Measurements from ENCODE around the gene RHBDL3.
"Not testable (repeated sequence)": the region's sequence is repeated elsewhere in the genome, so short reads cannot be mapped to it uniquely, and the experiment has no call there.

The RHBDL3 gene

DNA sequence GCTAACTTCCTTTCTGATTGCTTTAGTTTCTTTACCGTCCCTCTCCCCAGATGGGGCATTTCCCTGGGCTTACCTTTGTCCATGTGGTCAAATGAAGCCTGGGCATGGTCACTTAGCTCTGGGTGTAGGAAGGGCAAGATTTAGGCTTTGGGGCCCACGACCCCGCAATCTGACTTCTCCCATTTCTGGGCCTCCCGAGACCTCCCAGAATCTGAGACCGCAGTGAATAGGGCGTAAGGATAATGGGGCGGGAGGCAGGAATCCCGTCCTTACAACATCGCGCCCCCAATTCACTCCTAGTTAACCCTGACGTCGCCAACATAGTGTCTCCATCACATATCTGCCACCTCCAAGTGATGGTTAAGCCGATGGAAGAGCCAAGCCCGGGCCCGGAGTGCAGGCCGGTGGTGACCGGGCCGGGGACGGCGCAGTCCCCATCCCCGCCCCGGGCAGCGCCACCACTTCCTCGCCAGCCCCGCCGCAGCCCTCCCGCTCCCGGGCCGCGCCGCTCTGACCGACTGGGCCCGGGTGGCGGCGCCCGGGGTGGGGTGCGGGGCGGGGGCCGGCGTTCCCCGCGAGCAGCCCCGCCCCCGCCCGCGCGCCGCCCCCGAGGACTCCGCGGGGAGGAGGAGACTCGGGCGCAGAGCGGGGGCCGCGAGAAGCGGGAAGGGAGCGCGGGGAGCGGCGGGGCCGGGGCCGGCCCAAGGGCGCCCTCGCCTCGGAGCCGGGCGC, at the start of gene RHBDL3:
Gene RHBDL3, plus strand, starts transcription at position 641 of the 732 bp plus-strand sequence. CDS start 358 bp downstream, outside the sequence.
- DNase-seq (ENCODE audit: low read depth in 2 of 2, low spot score in 1 of 2) = no peak

DNA sequence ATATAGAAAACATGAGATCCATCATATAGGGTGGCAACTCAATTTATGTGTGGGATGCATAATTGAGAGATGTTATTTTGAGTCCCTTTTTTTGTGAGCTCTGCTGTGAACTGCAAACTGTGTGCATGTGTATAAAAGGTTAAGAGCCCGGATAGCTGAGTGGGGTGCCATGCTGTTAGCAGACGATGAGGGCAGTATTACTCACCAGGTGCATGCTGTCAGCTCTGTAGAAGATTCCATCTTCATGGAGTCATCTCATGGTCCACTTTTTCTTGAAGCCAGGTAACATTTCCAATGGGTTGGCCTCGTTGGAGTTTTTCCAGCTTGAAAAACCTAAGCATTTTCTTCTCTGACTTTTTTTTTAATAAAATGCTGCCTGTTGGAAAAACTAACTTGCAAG, 43.0 kb upstream of the RHBDL3 start:
- no peak for DNase-seq (ENCODE audit: low read depth in 2 of 2, low spot score in 1 of 2)

DNA sequence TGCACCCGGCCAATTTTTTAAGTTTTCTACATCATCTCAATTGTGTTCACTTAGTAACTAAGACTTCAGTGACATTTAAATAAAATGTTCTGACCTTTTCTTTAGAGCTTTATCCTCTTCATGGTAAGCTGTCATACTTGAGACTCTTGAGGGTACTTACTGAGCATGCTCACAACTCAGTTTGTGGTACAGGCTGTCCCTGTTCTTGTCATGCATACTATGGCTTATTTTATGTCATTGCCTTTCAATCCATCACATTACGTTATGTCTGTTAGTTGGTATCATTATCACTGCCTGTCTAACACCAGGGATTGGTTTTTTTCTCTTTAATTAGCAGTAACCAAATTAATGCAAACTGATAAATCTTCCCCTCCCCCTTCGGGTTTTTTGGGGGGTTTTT, 41.9 kb upstream of the RHBDL3 start:
- DNase-seq (ENCODE audit: low read depth in 2 of 2, low spot score in 1 of 2) = no peak

GRCh38 chr17:32226886-32227285, 38.7 kb upstream of the RHBDL3 start:
- no peak for DNase-seq (ENCODE audit: low read depth in 2 of 2, low spot score in 1 of 2)

DNA sequence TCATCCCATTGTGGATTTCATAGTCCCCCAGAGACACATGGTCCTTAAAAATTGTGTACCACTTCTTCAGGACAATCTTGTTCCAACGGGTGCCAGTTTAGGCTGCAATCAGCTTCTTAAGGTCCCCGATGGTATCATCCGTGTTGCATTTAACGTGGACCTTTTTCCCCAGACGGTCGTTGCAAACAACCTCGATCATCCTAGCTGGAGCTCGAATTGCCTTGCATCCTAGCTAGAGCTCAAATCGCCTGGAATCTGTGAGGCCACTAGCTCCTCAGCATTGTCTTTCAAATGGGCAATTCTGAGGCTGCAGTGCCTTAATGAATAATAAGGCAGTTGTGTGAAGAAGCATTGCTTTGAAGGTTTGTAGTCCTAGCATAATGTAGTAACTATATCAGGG, 37.7 kb upstream of the RHBDL3 start:
- no peak for DNase-seq (ENCODE audit: low read depth in 2 of 2, low spot score in 1 of 2)

- no peak for DNase-seq (ENCODE audit: low read depth in 2 of 2, low spot score in 1 of 2)
Observed at GRCh38 chr17:32235588-32235987, 30.0 kb upstream of the RHBDL3 start.

- DNase-seq (ENCODE audit: low read depth in 2 of 2, low spot score in 1 of 2) = no peak
Observed at GRCh38 chr17:32239456-32239855, 26.2 kb upstream of the RHBDL3 start.

DNA sequence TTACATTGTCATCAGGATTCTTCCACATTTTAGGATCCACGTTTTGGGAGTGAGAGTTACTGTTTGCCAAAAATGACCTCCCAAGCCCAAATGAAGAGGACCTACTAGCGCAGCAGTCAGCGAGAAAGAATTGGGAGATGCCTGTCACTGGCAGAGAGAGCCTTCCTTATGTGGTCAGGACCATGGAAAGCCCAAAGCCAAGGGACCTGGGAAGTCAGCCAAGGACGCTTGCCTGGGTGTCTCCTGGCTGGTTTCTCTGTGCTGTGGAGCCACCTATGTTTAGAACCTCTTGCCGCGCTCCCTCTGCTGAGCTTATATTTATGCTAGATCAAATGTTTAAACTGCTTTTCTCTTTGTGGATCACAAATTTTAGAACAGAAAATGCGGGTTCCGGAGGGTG, 24.9 kb upstream of the RHBDL3 start:
- DNase-seq (ENCODE audit: low read depth in 2 of 2, low spot score in 1 of 2) = no peak

DNA sequence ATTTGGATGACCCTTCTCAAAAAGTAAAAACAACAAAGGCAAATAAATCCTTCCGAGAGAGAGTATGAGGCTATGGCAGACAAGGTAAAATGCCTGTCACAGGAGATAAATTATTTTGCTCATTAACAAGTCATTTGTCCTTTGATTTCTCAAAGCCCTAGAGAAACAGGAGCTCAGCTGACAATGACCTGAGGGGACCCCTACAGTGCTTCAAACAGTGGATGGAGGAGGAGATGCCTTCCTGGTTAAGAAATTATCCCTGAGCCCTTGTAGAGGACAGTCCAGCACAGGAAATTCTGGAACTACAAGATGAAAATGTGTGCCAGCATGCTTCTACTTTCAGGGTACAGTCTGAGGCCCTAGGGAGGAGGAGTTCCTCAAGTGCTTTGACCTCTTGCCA, 24.0 kb upstream of the RHBDL3 start:
- no peak for DNase-seq (ENCODE audit: low read depth in 2 of 2, low spot score in 1 of 2)

- DNase-seq (ENCODE audit: low read depth in 2 of 2, low spot score in 1 of 2) = no peak
Observed at GRCh38 chr17:32249475-32249874, 16.2 kb upstream of the RHBDL3 start.

GRCh38 chr17:32253117-32253611, 12.5 kb upstream of the RHBDL3 start:
- DNase-seq (ENCODE audit: low read depth in 2 of 2, low spot score in 1 of 2) = peak in 1 of 2 donors; percentile 36

- DNase-seq (ENCODE audit: low read depth in 2 of 2, low spot score in 1 of 2) = no peak
Observed at GRCh38 chr17:32256012-32256700, 9.5 kb upstream of the RHBDL3 start.

DNA sequence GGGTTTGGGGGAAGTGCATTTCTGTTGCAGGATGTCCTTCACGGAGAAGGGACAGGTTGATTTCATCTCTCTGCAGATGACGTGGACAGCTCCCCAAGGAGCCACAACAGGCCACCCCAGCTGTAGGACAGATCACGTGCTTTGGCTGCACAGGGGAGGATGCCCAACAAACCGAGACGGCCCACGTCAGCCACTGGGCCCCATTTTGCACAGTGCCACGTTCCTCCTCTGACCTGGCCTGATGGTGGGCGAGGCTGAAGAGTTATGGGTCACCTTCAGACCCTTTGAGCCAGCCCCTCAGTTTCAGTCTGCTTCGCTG, 9.0 kb upstream of the RHBDL3 start:
- no peak for DNase-seq (ENCODE audit: low read depth in 2 of 2, low spot score in 1 of 2)

DNA sequence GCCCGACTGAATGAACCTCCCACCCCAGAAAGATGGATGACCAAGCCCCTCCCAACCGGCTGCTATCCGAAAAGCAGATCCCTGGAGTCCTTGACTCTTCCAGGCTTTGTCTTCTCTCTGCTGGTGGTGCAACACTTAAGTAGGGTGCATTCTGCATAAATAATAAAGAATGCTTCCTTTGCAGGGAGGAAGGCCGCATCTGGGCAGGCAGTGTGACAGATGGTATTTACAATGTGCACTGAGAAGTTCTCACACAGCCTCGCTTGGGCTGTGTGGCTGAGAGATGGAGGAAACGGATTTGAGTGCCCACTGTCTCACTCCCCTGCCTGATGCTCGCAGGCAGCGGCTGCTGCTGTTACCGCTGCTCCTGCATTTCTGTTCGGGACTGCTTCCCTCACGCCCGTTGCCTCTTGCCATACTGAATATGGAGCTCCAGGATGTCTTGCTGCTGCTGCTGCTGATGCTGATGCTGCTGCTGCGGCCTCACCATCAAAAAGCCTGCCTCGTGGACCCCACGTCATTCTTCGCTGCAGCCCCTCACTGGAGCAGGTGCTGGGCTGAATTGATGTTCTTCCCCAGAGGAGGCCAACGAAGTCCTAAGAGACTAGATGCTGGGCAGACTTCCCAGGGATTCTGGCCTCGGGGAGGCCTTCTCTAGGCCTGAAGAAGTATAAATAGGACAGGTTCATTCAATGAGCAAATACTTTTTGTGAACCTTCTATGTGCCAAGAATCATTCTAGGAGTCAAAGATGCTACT, 7.1 kb upstream of the RHBDL3 start:
- no peak for DNase-seq (ENCODE audit: low read depth in 2 of 2, low spot score in 1 of 2)

DNA sequence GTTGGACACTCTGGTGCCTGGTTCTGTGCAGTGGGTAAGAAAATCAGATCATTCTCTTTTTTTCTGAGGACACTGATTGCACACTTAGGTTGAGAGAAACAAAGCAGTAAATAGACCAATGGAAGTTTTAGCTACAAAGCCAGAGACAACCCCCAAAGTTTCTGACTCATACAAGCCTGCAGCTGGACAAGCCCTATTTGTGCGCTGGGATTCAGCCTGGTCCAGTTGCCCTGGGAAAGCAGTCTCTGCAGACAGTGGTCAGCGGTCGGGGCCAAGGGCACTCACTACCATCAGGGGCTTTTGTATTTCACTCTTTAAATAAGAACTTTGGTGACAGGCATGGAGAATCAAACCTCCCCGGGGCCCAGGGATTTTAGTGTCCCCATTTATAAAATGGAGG, 6.0 kb upstream of the RHBDL3 start:
- no peak for DNase-seq (ENCODE audit: low read depth in 2 of 2, low spot score in 1 of 2)

DNA sequence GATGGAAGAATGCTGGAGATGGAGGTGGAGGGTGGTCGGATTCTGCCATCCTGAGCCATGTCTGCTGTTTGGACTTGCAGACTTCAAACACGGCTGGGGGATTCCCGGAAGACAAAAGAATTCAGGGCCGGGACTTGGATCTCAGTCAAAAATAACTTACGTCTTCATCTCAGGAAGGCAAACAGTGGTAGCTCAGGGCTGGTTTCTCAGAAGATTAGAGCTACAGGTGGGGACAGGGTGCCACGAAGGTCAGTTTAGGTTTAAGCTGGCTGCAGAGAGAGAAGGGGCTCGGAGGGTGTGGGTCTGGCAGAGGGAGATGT, 4.3 kb upstream of the RHBDL3 start:
- no peak for DNase-seq (ENCODE audit: low read depth in 2 of 2, low spot score in 1 of 2)

GRCh38 chr17:32261936-32262510, 3.6 kb upstream of the RHBDL3 start:
- no peak for DNase-seq (ENCODE audit: low read depth in 2 of 2, low spot score in 1 of 2)

- DNase-seq (ENCODE audit: low read depth in 2 of 2, low spot score in 1 of 2) = not testable (repeated sequence)
Observed at GRCh38 chr17:32263515-32263914, 2.1 kb upstream of the RHBDL3 start.

DNA sequence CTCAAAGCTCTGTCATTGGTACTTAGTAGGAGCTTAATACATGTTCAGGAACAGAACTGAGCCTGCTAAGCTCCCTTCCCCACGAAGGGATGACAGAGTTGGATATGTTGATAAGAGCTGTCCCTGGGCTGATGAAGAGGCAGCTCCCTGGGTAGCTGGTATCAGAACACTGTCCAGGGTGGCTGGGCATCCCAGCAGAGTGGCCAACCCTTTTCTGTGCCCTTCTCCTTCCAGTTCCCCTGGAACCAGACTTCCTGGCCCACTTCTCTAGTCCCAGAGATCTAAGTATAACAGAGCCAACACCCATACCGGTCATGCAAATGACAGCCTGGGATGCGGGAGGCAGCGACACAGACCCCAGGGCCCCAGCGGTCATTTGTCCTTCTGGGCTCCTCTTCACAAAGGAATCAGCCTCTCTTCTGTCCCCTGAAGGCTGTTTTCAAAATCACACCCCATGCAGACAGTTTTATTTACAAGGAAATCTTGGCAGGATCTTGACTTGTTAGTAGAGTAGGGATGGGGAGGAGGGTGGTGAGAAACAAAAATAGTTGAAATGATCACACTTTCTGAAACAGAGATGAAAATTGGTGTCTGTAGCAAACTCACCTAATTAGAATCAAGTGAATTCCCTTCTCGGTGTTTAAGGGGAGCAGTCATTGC, 1.4 kb upstream of the RHBDL3 start:
- DNase-seq (ENCODE audit: low read depth in 2 of 2, low spot score in 1 of 2) = no peak

GRCh38 chr17:32264823-32265191, 825 bp upstream of the RHBDL3 start:
- no peak for DNase-seq (ENCODE audit: low read depth in 2 of 2, low spot score in 1 of 2)

GRCh38 chr17:32266051-32266388, 388 bp downstream of the RHBDL3 start:
- DNase-seq (ENCODE audit: low read depth in 2 of 2, low spot score in 1 of 2) = no peak
